ENCODE measurements around the gene SPON1. TPM values are rescaled to one million over a fixed set of nuclear protein-coding genes. Genes with fewer than 3 reads are reported as not detected.

SPON1 gene
- total and polyA plus RNA-seq, 9 donors: 11.9 to 112 (median 56.4) TPM

- no peak for DNase-seq
- H3K4me1 ChIP-seq (ENCODE audit: insufficient read depth): peaks cover 6% of the 10 kb centered on the region
- H3K27me3 ChIP-seq: no peaks in the 10 kb centered on the region
- H3K9me3 ChIP-seq: no peaks in the 10 kb centered on the region
- TF ChIP-seq POLR2A (IDR thresholded peaks at IDR 0.05) (no peak), EP300 (IDR thresholded peaks at IDR 0.05) (no peak)
- TF ChIP-seq, protein P1, sequence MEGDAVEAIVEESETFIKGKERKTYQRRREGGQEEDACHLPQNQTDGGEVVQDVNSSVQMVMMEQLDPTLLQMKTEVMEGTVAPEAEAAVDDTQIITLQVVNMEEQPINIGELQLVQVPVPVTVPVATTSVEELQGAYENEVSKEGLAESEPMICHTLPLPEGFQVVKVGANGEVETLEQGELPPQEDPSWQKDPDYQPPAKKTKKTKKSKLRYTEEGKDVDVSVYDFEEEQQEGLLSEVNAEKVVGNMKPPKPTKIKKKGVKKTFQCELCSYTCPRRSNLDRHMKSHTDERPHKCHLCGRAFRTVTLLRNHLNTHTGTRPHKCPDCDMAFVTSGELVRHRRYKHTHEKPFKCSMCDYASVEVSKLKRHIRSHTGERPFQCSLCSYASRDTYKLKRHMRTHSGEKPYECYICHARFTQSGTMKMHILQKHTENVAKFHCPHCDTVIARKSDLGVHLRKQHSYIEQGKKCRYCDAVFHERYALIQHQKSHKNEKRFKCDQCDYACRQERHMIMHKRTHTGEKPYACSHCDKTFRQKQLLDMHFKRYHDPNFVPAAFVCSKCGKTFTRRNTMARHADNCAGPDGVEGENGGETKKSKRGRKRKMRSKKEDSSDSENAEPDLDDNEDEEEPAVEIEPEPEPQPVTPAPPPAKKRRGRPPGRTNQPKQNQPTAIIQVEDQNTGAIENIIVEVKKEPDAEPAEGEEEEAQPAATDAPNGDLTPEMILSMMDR (IDR thresholded peaks at IDR 0.05): no peak
- 54 to 82% (median 74%) methylated on average over 3 of the region's 3 CpGs for WGBS, 3 donors
- H3K36me3 ChIP-seq: no peaks in the 10 kb centered on the region
- no peak overlapping the region for H3K4me3 ChIP-seq
- intact Hi-C loops (cut with DNase I): no loop called here
- no peak overlapping the region for H3K27ac ChIP-seq
Observed at GRCh38 chr11:13944911-13945425, 17.6 kb upstream of the SPON1 start.

DNA sequence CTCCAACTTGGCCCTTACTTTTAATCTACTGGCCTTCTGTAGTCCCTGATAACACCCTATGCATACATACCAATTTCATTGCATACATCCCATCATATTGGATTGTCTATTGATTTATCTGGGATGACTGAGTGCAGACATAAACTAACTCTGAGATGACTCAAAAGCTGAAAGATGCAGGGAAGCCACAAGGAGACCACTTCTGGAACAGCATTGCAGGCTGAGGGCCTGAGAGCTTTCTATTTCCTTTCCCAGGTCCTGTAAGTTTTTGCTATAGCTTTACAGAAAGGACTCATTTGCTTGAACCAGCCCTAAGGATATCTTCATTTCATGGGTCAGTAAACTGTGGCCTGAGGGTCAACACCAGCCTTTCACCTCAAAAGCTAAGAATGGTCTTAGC lies 15.1 kb upstream of the SPON1 start:
- TF ChIP-seq EP300 (IDR thresholded peaks at IDR 0.05): no peak
- TF ChIP-seq, protein P1 (IDR thresholded peaks at IDR 0.05): no peak
- TF ChIP-seq POLR2A (IDR thresholded peaks at IDR 0.05): no peak
- H3K4me1 ChIP-seq (ENCODE audit: insufficient read depth): peaks cover 4% of the 10 kb centered on the region
- DNase-seq: no peak
- H3K4me3 ChIP-seq: no peak overlapping the region
- no peaks in the 10 kb centered on the region for H3K9me3 ChIP-seq
- intact Hi-C loops (cut with DNase I): no loop called here
- H3K36me3 ChIP-seq: no peaks in the 10 kb centered on the region
- H3K27me3 ChIP-seq: no peaks in the 10 kb centered on the region
- H3K27ac ChIP-seq: no peak overlapping the region

DNA sequence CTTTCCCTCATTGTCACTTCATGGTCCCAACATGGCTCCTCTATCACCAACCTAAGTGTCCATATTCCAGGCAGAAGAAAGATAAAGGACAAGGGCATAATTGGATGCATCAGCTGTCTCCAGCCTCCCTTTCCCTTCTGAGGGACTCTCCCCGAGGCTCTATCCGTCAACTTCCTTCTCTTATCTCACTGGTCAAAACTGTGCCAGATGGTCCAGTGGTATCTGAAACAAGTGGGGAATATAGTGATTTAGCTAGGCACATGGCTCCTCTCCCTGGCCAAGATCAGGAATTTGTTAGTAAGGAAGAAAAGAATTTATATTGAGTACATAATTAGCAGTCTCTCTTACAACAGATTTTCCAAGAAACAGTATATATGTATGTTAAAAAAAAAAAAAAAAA lies 12.6 kb upstream of the SPON1 start:
- no peaks in the 10 kb centered on the region for H3K36me3 ChIP-seq
- no peaks in the 10 kb centered on the region for H3K27me3 ChIP-seq
- no peak for DNase-seq
- no peaks in the 10 kb centered on the region for H3K4me1 ChIP-seq (ENCODE audit: insufficient read depth)
- TF ChIP-seq, protein P1 (IDR thresholded peaks at IDR 0.05): no peak
- TF ChIP-seq POLR2A (IDR thresholded peaks at IDR 0.05) (no peak), EP300 (IDR thresholded peaks at IDR 0.05) (no peak)
- no peak overlapping the region for H3K4me3 ChIP-seq
- H3K9me3 ChIP-seq: no peaks in the 10 kb centered on the region
- H3K27ac ChIP-seq: no peak overlapping the region
- intact Hi-C loops (cut with DNase I): loop anchor here in 1 of 4 donors (10.0 kb wide), 1 partner anchor 195 kb away; no protein-coding TSS in a partner anchor
- 11 to 37% (median 23%) methylated on average over 2 of the region's 2 CpGs for WGBS, 3 donors

DNA sequence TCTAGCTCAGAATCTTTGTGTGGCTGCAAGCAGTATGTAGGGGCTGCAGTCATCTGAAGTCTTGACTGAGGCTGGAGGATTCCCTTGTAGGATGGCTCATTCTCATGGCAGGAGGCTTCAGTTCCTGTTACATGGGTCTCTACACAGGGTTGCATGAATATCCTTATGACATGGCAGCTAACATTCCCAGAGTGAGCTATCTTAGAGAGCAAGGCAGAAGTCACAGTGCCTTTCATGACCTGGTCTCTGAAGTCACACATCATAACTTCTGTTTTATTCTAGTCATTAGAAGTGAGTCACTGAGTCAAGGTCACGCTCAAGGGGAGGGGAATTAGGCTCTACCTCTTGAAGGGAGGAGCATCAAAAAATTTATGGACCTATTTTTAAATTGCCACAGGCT lies 10.3 kb upstream of the SPON1 start:
- Histone ChIP-seq H3K4me3 (no peak overlapping the region), H3K4me1 (ENCODE audit: insufficient read depth) (no peaks in the 10 kb centered on the region), H3K36me3 (no peaks in the 10 kb centered on the region), H3K9me3 (no peaks in the 10 kb centered on the region), H3K27me3 (no peaks in the 10 kb centered on the region), H3K27ac (no peak overlapping the region)
- WGBS, 3 donors: 90 to 93% (median 91%) methylated on average over 1 of the region's 1 CpG
- DNase-seq: no peak
- no peak for TF ChIP-seq POLR2A (IDR thresholded peaks at IDR 0.05)
- TF ChIP-seq, protein P1 (IDR thresholded peaks at IDR 0.05): no peak
- TF ChIP-seq EP300 (IDR thresholded peaks at IDR 0.05): no peak
- intact Hi-C loops (cut with DNase I): loop anchor here in 1 of 4 donors (10.0 kb wide), 1 partner anchor 193 kb away; no protein-coding TSS in a partner anchor

Data from ovary (tissue), 9 donors.